NAMALWA (cell line): ENCODE results near the gene CYP2A6.
"Not testable (repeated sequence)": the region's sequence is repeated elsewhere in the genome, so short reads cannot be mapped to it uniquely, and the experiment has no call there.

ENCODE experiments used
- DNase-seq: peaks from one replicate; pipeline ENCODE4 v3.0.0-alpha.2; 2015; ENCODE audit warnings: low spot score

CYP2A6 gene

DNA sequence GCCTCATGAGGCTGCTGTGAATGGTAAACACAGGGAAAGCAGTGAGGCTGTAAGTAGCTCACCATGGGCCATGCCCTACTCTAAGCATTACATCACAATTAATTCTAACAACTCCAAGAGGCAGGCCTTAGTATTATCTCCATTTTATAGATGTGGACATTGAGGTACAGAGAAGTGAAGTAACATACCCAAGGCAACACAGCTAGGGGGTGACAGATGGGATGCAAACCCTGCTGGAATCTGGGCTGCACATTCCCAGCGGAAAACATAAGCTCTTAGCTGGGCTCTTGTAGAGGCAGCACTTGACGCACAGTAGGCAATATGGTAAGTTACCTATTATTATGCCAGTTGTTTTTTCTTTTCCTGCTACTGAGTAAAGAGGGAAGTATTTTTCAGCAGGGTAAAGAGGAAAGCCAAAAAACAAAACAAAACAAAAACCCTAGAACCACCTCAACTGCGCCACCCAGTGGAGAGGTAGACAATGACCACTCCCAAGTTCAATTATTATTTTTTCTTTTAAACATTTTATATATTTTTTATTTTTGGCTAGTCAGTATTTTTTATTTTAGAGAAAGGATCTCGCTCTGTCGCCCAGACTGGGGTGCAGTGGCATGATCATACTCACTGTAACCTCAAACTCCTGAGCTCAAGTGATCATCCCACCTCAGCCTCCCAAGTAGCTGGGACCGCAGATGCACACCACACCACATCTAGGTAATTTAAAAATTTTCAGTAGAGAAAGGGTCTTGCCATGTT is 30.6 kb downstream of the CYP2A6 start:
- DNase-seq = peak; percentile 70

DNA sequence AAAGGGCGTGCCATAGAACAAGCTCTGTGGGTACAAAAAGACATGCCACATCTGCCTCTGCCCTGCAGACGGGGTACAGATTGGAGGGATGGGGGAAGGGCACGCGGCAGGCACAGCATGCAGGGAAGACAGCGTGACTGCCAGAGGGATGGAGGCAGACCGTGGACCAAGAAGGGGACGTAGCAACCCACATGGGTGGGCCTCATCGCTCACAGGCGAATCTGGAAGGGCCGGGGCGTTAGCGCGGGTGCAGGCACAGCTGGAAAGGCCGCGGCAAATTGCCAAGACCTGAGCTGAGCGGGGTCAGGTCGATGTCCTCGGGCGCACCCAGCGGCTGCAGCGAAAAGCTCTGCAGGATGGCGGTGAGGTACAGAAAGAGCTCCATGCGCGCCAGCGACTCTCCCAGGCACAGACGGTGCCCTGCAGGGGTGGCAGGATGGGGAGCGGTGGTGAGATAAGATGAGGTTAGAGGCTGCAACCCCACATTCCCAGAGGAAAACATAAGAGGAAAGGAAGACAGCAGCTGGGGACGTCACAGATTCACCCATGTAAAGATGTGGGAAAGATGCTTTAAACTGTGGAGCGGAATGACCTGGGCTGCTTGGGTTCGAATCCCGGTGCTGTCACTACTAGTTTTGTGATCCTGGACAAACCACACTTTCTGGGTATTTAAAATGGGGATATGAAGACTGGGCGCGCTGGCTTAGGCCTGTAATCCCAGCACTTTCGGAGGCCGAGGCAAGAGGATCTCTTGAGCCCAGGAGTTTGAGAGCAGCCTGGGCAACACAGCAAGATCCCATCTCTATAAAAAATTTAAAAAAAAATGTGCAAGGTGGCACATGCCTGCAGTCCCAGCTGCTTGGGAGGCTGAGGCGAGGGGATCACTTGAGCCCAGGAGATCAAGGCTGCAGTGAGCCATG is 31.5 kb downstream of the CYP2A6 start:
- DNase-seq = peak; percentile 62

DNA sequence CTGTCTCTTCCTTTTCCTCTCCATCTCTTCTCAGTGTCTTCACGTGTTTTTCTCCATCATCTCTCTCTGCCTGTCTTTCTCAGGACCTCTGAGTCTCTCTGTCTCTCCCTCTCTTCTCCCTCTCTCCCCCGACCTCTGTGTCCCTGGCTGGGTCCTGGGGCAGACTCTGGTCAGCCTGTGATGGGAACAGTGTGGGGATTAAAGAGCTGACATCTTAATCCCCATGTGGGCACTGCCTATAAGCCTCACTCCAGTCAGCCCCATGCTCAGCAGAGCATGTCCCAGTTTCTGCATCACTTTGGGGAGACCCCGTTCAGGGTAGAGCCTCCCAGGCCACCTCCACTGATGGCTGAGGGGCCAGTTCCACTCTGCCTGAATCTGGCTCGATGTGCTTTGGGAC is 35.0 kb downstream of the CYP2A6 start:
- DNase-seq = no peak

DNA sequence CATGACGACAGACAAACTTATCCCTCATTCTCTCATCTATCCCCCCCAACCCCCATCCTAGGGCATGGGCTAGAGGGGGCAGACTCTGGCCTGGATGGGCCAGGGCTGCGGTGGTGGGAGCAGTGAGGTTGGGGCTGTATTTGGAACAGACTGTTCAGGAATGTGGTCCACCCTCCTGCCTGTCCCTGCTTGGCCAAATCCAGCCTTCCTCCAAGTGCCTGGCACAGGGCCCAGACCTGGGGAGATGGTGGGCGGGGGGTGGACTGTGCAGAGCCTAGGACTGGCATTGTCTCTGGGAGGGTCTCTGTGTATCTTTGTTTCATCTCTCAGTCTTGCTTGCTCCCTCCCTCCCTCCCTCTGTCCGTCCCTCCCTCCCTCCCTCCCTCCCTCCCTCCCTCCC is 37.1 kb downstream of the CYP2A6 start:
- DNase-seq = no peak

DNA sequence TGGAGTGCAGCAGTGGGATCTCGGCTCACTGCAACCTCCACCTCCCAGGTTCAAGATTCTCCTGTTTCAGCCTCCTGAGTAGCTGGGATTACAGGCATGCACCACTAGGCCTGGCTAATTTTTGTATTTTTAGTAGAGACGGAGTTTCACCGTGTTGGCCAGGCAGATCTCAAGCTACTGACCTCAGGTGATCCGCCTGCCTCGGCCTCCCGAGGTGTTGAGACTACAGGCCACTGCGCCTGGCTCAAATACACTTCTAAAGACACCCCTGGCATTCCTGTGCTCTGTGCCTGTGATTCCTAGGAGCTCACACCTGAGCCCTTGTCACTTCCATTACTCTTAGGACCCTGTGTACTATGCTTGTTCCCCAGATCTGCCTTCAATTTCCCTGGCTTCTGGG is 37.7 kb downstream of the CYP2A6 start:
- DNase-seq = not testable (repeated sequence)

DNA sequence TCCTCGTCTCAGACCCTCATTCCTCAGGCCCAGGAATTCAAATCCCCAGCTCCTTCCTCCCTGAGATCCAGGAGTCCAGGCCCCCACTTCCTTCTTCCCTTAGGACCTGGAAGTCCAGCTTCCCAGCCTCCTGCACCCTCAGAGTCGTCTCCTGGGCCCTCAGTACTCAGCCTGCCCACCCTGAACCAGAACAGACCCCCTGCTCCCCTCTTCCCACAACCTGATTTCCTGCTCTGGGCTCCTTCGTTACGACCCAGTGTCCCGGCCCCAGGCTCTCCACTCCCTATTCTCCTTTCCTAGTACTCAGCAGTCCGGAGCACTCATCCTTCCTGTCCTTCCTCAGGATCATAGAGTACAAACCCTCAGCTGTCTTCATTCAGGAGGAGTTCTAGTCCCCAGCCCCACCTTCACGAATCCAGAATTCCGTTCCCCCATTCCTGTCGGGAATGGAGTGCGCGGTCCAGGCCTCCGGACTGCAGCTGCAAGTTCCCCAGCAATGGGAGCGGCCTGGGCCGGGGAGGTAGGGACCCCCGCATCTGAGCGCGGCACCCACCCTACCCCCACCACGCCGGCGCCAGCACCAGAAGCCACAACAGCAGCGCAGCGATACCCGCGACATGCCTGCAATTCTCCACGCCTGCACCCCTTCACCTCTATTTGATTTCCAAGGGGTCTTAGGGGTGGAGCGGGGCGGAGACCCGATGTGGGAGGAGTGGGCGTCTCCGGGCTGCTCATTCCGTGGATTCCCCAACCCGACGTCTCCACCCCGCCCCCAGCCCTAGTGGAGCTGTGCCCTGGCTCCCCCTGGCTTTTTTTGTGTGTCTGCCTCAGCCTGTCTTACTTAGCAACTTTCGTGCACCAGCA is 38.5 kb downstream of the CYP2A6 start:
- DNase-seq = no peak

DNA sequence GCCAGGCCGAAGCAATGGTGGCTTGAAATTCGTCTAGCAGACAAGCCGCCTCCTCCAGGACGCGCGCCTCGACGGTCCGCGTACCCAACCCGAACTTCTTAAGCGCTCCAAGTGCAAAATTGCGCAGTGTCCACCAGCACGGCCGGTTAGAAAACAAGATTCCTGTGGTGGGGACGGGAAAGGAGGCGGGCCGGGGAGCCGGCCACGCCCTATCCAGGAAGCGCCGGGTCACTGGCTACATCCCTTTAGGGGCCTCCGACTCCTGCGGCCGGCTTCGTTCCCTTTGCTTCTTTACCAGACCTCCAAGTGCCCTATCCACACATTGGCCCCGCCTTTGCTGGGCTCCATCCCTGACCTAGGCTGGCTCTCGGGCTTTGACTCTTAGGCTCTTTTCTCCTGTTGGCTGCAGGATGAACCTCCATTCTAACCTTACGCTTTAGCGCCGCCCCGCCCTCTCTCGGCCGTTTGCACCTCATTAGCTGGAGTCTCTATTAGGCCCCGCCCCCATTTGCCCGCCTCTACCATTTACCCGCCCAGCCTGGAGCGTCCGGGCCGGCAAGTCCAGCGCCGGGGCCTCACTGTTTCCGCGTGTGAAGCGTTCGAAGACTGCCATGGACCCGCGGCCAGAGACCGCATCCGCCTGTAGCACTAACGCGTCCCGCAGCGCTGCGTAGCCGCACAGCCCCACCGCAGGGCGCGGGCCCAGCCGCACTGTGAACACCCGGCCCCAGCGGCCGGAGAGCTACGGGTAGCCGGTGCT is 39.4 kb downstream of the CYP2A6 start:
- peak; percentile 39 for DNase-seq

DNA sequence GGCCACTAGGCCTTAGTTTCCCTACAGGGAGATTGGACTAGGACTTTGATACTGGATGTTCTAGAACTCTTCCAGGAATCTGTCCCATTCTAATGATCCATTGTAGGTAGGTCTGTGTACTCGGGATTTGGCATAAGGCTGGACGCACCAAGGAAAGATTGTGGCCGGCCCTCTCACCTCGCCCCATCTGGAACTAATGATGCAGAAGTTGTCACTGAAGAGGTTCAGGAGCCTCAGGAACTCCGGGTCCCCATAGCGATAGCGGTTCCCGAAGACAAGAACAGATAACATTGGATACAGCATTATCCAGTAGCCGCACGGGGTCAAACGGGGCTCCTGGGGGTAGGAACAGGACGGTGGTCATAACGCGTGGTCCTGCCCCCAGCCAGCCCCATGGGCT is 40.1 kb downstream of the CYP2A6 start:
- DNase-seq = no peak

DNA sequence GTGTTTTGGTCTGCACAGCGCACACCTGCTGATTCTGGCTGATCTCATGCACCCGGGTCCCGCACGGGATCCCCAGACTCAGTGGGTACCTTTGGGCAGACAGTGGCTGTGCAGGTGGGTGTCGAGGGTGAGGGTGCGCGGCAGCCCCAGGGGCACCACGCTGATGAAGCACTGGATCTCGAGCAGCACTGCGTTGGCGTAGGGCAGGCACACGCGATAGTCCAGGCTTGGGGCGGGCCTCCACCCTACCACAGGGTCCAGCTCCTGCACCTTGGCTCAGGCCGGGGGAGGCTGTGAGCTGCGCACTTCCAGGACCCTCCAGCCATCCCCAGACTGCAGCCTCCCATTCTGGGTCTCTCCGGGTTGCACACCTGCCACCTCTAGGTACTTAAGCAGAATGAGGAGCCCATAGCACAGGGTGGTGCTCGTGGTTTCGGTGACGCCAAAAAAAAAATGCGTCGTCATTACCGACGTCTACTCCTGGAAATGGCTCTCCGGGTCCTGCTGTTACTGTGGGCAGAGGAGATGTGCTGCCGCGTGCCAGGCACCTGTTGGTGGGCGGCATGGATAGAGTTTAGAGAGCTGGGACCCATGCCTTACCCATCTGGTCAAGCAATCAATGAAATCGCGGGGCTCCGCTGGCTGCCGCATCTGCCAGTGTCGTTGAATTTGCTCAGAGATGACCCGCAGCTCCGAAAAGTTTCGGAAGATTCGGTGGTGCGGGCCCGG is 40.7 kb downstream of the CYP2A6 start:
- no peak for DNase-seq

DNA sequence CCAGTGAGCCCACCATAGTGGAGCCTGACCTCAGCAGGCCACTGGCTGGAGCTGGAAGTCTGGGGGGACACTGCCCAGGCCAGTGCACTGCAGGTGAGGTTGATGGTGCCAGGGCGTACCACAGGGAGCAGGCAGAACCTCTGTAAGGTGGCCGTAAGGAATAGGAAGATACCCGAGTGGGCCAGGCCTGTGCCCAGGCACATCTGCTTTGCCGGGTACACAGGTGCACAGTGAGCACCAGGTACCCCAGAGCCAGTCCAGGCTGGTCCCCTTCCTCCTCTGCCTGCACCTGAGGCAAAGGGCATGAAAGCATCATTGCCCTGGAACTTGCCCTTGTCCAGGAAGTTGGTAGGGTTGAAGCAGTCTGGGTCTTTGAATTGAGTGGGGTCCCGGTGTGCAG is 41.8 kb downstream of the CYP2A6 start:
- DNase-seq = no peak

DNA sequence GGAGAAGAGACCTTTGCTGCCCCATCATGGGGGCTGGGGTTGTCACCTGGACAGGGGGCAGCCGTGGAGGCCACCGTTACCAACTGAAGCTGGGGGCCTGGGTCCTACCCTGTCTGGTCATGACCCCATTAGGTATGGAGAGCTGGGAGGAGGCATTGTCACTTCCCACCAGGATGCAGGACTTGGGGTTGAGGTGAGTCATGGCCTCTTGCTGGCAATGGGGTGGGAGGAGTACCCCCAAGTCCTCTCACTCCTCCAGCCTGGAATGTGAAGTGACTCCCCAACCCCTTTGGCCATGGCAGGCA is 42.3 kb downstream of the CYP2A6 start:
- DNase-seq = no peak

DNA sequence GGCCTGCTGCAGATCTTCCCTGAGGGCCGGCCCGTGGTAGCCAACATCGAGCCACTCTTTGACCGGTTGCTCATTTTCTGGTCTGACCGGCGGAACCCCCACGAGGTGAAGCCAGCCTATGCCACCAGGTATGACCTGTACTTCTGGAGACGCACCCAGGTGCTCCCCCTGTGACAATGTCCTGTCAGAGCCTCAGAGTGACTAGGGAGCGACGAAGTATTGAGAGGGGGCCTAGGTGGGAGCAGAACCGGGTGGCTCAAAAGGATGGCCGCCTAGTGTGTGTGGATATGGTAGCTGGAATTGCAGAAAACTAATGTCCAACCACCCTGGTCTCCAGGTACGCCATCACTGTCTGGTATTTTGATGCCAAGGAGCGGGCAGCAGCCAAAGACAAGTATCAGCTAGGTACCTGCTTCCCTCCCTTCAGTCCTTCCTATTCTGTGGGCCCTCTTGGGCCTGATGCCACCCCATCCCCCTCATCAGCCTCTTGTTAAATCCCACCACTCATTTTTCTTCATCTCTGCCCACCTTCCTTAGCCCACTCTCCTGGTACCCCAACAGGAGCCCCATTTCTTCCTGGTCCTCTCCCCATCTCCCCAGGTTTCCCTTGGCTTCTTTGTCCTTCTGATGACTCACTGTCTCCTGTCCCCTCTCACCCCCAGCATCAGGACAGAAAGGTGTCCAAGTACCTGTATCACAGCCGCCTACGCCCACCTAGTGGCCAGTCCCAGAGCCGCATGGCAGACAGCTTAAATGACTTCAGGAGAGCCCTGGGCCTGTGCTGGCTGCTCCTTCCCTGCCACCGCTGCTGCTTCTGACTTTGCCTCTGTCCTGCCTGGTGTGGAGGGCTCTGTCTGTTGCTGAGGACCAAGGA is 42.9 kb downstream of the CYP2A6 start:
- no peak for DNase-seq

DNA sequence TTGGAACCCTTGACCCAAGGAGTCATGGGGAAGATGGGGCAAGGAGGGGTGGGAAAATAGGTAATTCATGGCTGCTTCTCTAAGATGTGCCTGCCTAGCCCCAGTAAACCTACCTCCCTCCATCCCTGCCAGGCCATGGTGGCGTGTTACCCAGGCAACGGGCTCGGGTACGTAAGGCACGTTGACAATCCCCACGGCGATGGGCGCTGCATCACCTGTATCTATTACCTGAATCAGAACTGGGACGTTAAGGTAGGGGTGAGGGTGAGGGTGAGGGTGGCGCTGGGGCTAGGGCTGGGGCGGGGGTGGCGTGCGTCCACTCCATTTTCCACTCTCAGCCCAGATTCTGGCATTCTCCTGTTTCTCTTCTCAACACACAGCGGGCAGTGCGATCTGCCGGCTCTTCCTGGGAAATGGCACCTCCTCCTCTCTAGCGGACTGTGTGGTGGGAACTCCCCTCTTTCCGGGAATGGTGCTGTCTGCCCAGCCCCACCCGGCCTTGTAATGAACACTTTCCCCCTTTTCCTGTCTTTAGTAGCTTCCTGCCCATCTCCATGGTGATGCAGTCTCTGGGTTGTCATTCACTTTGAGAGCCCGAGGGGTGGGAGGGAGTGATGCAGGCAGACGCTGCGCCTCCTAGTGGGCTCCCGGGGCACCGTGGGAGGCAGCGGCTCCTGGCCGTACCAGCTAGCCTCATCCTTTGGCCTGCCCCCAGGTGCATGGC is 43.7 kb downstream of the CYP2A6 start:
- DNase-seq = peak; percentile 68

DNA sequence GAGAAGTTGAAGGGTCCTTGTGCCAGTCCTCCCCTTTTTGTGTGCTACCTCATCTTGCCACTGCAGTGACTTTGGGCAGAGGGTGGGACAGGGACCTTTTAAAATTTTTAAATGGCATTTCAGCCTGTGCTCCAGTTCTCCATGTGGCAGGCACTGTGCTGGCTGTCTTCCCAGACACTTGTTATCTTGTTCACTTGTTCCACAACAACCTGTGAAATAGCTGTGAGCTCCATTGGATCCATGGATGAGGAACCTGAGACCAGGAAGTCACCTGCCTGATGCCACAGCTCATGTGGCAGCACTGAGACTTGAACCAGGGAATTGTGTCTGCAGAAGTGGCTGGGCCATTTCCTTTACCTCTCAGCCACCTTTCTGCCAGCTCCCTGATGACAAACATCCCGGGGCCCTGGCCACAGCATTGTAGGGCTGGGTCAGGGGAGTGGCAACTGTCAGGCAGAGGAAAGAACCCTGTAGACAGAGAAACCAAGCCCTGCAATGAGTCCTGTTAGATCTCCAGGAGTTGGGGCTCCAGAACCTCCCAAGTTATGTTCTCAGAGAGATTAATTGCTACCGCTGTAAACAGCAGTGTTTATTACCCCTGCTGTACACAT is 44.9 kb downstream of the CYP2A6 start:
- DNase-seq = no peak

DNA sequence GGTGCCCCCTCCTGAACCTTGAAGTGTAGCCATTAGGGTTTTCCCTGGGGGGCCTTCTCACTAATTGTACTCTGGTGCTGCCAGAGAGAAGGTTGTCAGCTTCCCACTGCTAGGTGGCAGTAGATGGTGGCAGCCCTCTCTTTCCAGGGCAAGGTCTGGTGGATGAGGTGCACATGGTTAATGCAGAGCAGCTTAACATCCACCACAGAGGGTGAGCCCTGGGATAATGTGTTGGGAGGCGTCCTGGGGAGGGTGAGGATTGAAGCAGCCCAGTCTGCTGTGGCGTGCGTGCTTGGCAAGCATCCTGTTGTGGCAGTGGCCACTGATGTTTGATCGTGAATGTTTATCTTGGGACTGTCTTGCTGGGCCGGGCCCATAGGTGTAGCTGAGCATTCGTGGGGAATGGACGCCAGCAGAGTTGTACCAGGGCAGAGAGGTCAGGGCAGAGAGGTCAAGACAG is 45.4 kb downstream of the CYP2A6 start:
- no peak for DNase-seq

DNA sequence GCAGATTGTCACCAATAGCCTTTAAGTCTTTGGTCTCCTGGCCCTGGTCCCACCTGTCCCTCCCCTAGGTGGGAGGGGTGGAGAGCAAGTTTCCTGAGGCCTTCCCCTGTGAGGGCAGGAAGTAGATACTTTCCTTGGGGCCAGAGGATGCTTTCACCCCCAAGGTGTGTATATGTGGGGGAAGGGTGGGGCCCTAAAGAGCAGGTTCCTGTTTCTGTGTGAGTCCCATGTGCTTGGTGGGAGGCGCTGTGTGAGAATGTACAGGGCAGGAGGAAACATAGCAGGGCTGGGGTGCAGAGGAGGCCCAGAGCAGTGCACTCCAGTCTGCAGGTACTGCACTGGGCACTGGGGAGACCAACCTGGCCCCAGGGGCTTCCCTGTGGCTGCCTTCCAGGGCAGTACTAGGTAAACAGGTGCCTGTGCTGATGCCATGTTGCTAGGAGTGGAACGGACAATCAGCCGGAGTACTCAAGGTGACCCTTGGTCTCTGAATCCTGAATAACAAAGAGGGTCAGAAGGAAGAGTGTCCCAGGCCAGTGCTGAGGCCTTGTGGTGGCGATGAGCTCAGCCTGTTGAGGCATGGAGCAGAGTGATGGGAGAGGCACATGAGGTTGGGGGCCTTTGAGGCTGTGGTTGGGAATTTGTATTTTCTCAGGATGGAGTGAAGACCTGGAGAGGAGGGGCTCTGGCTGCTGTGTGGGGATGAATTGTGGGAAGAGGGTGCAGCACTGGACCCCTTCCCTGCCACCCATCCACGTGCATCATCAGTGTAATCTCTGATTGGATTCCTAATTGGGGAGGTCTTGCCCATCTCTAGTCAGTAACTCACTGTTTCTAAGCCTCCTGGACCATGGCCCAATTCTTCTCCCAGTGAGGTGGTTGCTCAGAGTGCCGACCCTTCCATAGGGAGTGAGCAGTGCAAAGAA is 46.1 kb downstream of the CYP2A6 start:
- DNase-seq = peak; percentile 51

DNA sequence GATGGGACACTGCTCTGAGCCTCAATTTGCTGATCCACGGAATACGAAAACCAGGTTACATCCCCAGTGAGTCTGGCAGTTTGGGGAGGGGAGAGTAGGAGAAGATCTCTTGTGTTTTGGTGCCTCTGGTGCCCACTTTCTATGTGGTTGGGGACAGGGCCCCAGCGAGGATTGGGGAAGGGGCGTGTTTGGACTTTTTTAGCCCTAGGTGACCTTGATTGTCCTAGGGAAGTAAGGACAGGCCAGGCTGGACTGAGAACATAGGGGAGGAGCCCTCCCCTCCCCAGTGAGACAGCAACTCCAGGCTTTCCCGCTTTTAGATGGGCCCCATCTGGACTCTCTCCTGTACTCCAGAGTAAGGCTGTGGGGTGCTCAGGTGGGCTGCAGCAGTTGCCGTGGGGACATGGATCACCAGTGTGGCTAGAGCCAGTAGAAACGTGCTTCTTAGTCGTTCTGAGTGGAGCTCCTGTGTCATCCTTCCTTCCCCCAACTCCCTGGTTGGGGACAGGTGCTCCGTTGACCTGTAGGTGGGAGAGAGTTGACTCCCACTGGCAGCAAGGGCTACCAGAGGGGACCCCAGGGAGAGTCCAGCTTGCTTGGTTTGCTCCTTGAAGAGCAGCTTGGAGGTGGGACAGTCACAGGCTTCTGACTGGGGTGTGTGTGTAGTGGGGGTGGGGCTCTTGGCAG is 46.9 kb downstream of the CYP2A6 start:
- no peak for DNase-seq
